OCI-LY1 (cell line): ENCODE data around the gene MAN1A2.

Experiments used
- H2AFZ ChIP-seq: fragments of 200-600 bp; sonication (generic), shearing (Covaris generic); 2 replicates; pipeline ENCODE4 v1.6.0; 2014; ENCODE audit warnings: antibody characterized with exemption, mild to moderate bottlenecking, low read length
- H3F3A ChIP-seq: fragments of 200-600 bp; sonication (generic), shearing (Covaris generic); 2 replicates; pipeline ENCODE4 v1.6.0; 2014; ENCODE audit warnings: mild to moderate bottlenecking, antibody characterized with exemption, low read length, moderate library complexity; ENCODE audit not compliant: insufficient read depth
- H3K27ac ChIP-seq: fragments of 200-600 bp; sonication (generic); 2 replicates; pipeline ENCODE4 v1.5.1; 2014; ENCODE audit warnings: low read length, mixed run types, mild to moderate bottlenecking, low read depth; ENCODE audit not compliant: poor library complexity, severe bottlenecking
- H3K27me3 ChIP-seq: fragments of 200-600 bp; sonication (generic); 2 replicates; pipeline ENCODE4 v1.6.0; 2014; ENCODE audit warnings: antibody characterized with exemption, mild to moderate bottlenecking, low read length, moderate library complexity; ENCODE audit not compliant: insufficient read depth
- H3K36me3 ChIP-seq: fragments of 200-600 bp; sonication (generic); 2 replicates; pipeline ENCODE4 v1.6.1; 2014; ENCODE audit warnings: mild to moderate bottlenecking, antibody characterized with exemption, low read length, moderate library complexity, mixed read lengths; ENCODE audit not compliant: insufficient read depth
- H3K4me1 ChIP-seq: fragments of 200-600 bp; sonication (generic); 2 replicates; pipeline ENCODE4 v1.5.1; 2014; ENCODE audit warnings: mild to moderate bottlenecking, low read length, moderate library complexity; ENCODE audit not compliant: insufficient read depth, severe bottlenecking
- H3K4me2 ChIP-seq: fragments of 200-600 bp; sonication (generic), shearing (Covaris generic); 2 replicates; pipeline ENCODE4 v1.6.1; 2014; ENCODE audit warnings: low read length
- H3K4me3 ChIP-seq: fragments of 200-600 bp; sonication (generic); 2 replicates; pipeline ENCODE4 v1.5.1; 2014; ENCODE audit warnings: low read length, low read depth, mild to moderate bottlenecking, mixed read lengths; ENCODE audit not compliant: poor library complexity, severe bottlenecking
- H3K79me2 ChIP-seq: fragments of 200-600 bp; shearing (Covaris generic); 2 replicates; pipeline ENCODE4 v1.6.1; 2016; ENCODE audit warnings: mixed run types, low read length, mixed read lengths; ENCODE audit not compliant: insufficient read depth
- H3K9ac ChIP-seq: fragments of 200-600 bp; sonication (generic), shearing (Covaris generic); 2 replicates; pipeline ENCODE4 v1.6.1; 2014; ENCODE audit warnings: mild to moderate bottlenecking, low read length, mixed read lengths
- H3K9me2 ChIP-seq: fragments of 200-600 bp; sonication (generic), shearing (Covaris generic); 2 replicates; pipeline ENCODE4 v1.6.1; 2014; ENCODE audit warnings: low read depth, mild to moderate bottlenecking, low read length, mixed read lengths
- H3K9me3 ChIP-seq: fragments of 200-600 bp; shearing (Covaris generic); 2 replicates; pipeline ENCODE4 v1.6.1; 2014; ENCODE audit warnings: low read length, mixed read lengths
- H4K20me1 ChIP-seq: fragments of 200-600 bp; sonication (generic), shearing (Covaris generic); 2 replicates; pipeline ENCODE4 v1.6.0; 2016; ENCODE audit warnings: mild to moderate bottlenecking, low read length; ENCODE audit not compliant: insufficient read depth
- CTCF ChIP-seq: fragments of 200-600 bp; sonication (generic), shearing (Covaris generic); IDR thresholded peaks from 2 replicates; pipeline ENCODE4 v1.5.1; 2017; ENCODE audit warnings: mild to moderate bottlenecking, antibody characterized with exemption, low read length, moderate library complexity, mixed read lengths
- EZH2 ChIP-seq: fragments of 200-600 bp; sonication (generic), shearing (Covaris generic); IDR thresholded peaks from 2 replicates; pipeline ENCODE4 v1.8.0; 2017; ENCODE audit warnings: borderline replicate concordance, mixed run types, mild to moderate bottlenecking, antibody characterized with exemption, low read length, moderate library complexity, mixed read lengths

Gene MAN1A2

GRCh38 chr1:117412472-117412871, 45.2 kb downstream of the MAN1A2 start:
- no peaks in the 10 kb centered on the region for H3K27me3 ChIP-seq
- no peak overlapping the region for H3K4me3 ChIP-seq
- no peak overlapping the region for H3K27ac ChIP-seq
- H4K20me1 ChIP-seq = no peaks in the 10 kb centered on the region
- no peaks in the 10 kb centered on the region for H3K4me1 ChIP-seq
- no peak overlapping the region for H3K4me2 ChIP-seq
- no peaks in the 10 kb centered on the region for H3F3A ChIP-seq
- H2AFZ ChIP-seq = no peak overlapping the region
- H3K79me2 ChIP-seq = no peaks in the 10 kb centered on the region
- H3K9me2 ChIP-seq = no peaks in the 10 kb centered on the region
- TF ChIP-seq CTCF (no peak), EZH2 (no peak)
- no peak overlapping the region for H3K9ac ChIP-seq
- H3K9me3 ChIP-seq = no peaks in the 10 kb centered on the region
- H3K36me3 ChIP-seq = peaks cover 20% of the 10 kb centered on the region; the same call in 1 of the 2 replicates

- H3K4me2 ChIP-seq = no peak overlapping the region
- peaks cover 20% of the 10 kb centered on the region; the same call in 1 of the 2 replicates for H3K36me3 ChIP-seq
- H3F3A ChIP-seq = no peaks in the 10 kb centered on the region
- no peaks in the 10 kb centered on the region for H3K79me2 ChIP-seq
- no peaks in the 10 kb centered on the region for H4K20me1 ChIP-seq
- no peaks in the 10 kb centered on the region for H3K4me1 ChIP-seq
- no peaks in the 10 kb centered on the region for H3K9me2 ChIP-seq
- H2AFZ ChIP-seq = no peak overlapping the region
- H3K27ac ChIP-seq = no peak overlapping the region
- no peaks in the 10 kb centered on the region for H3K27me3 ChIP-seq
- no peak for TF ChIP-seq EZH2
- no peak for TF ChIP-seq CTCF
- no peak overlapping the region for H3K9ac ChIP-seq
- no peak overlapping the region for H3K4me3 ChIP-seq
- H3K9me3 ChIP-seq = no peaks in the 10 kb centered on the region
Observed at GRCh38 chr1:117413412-117413811, 46.2 kb downstream of the MAN1A2 start.

- Histone ChIP-seq H3K27me3 (no peaks in the 10 kb centered on the region), H2AFZ (no peak overlapping the region), H3K27ac (no peak overlapping the region), H4K20me1 (no peaks in the 10 kb centered on the region), H3K9me2 (no peaks in the 10 kb centered on the region), H3K4me3 (no peak overlapping the region), H3K9me3 (no peaks in the 10 kb centered on the region), H3F3A (no peaks in the 10 kb centered on the region), H3K4me2 (no peak overlapping the region), H3K36me3 (peaks cover 13% of the 10 kb centered on the region; the same call in 1 of the 2 replicates), H3K4me1 (no peaks in the 10 kb centered on the region), H3K79me2 (no peaks in the 10 kb centered on the region; the same call in 1 of the 2 replicates), H3K9ac (no peak overlapping the region)
- no peak for TF ChIP-seq EZH2
- TF ChIP-seq CTCF = no peak
Observed at GRCh38 chr1:117414943-117415342, 47.7 kb downstream of the MAN1A2 start.
